NT2/D1 (cell line): Measurements from ENCODE around the gene CDKN2AIPNL.

Source experiments
- YY1 ChIP-seq: IDR thresholded peaks from 2 replicates; pipeline ENCODE4 v1.6.1; 2011; ENCODE audit not compliant: insufficient read length, insufficient read depth
- ZNF274 ChIP-seq: IDR thresholded peaks from 2 replicates; pipeline ENCODE4 v1.6.1; 2011; ENCODE audit warnings: mild to moderate bottlenecking, low read depth, low read length

DNA sequence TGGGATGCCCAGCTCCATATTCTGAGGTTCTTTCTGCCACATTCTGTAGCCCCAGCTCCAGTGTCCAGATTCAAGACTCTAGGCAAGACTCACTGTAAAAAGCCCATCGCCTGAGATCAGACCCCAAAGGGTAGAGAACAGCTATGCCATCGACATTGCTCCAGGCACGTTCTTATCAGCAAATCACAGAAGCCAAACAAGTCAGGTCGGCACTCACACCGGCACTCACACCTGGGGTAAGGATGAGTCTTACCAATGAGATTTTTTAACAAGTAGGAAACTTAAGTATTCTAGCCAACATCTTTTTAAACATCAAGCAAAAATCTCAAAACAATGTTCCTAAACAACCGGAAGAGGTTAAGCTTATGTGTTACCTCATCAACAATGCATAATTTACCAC is 2.4 kb downstream of the CDKN2AIPNL start:
- TF ChIP-seq ZNF274 = no peak
- TF ChIP-seq YY1 = no peak
